ENCODE data around the gene SACM1L.

GRCh38 chr3:45682311-45682710 is 6.9 kb upstream of the SACM1L start:
- TF ChIP-seq EZH2 (optimal IDR thresholded peaks at IDR 0.05; ENCODE audit: low read depth, low read length) (no peak), CTCF (IDR thresholded peaks at IDR 0.05; ENCODE audit: low read length) (no peak), EZH2phosphoT487 (IDR thresholded peaks at IDR 0.05; ENCODE audit: low read length) (no peak)

Data from MM.1S (cell line).